Kidney (tissue), 22 donors: Measurements from ENCODE around the gene RNF224. TPM values are rescaled to one million over a fixed set of nuclear protein-coding genes. Genes with fewer than 3 reads are reported as not detected.
A peak's percentile ranks its signal among the peaks of the same experiment; 100 is the strongest.

Source experiments
- DNase-seq, 5 donors: peaks; one replicate each; pipeline ENCODE4 v3.0.0-alpha.2; 2013 to 2020
- FAIRE-seq: peaks from 2 replicates; lab custom pipeline; 2012; peaks lifted over from hg19 to GRCh38; lab: Jason Lieb, UNC
- H3K27ac ChIP-seq, 2 donors: one replicate each; pipeline ENCODE4 v1.7.0; 2013; ENCODE audit warnings: low read depth in 2 of 2, low read length in 2 of 2, inconsistent platforms in 1 of 2
- H3K27me3 ChIP-seq: one replicate; pipeline ENCODE4 v1.7.1; 2013; ENCODE audit warnings: low read length, inconsistent platforms; ENCODE audit not compliant: control insufficient read depth, insufficient read depth
- H3K36me3 ChIP-seq, 3 donors: one replicate each; pipeline versions ENCODE4 v1.7.0 to v1.7.1; 2013; ENCODE audit warnings: low read length in 3 of 3, control low read depth in 1 of 3, inconsistent platforms in 1 of 3; ENCODE audit not compliant: insufficient read depth in 3 of 3, control insufficient read depth in 2 of 3
- H3K4me1 ChIP-seq, 3 donors: one replicate each; pipeline versions ENCODE4 v1.7.0 to v1.7.1; 2013; ENCODE audit warnings: low read length in 3 of 3, inconsistent platforms in 1 of 3, low read depth in 1 of 3; ENCODE audit not compliant: control insufficient read depth in 2 of 3, insufficient read depth in 2 of 3
- H3K4me3 ChIP-seq, 3 donors: one replicate each; pipeline versions ENCODE4 v1.7.0 to v1.8.1; 2013; ENCODE audit warnings: low read length in 3 of 3, control low read depth in 1 of 3, inconsistent platforms in 1 of 3
- H3K9ac ChIP-seq, 3 donors: one replicate each; pipeline versions ENCODE4 v1.7.0 to v1.7.1; 2013; ENCODE audit warnings: low read length in 3 of 3, control low read depth in 1 of 3, inconsistent platforms in 1 of 3
- H3K9me3 ChIP-seq, 3 donors: one replicate each; pipeline versions ENCODE4 v1.7.0 to v1.7.1; 2013; ENCODE audit warnings: low read length in 3 of 3, control low read depth in 1 of 3, inconsistent platforms in 1 of 3; ENCODE audit not compliant: control insufficient read depth in 2 of 3, insufficient read depth in 1 of 3
- intact Hi-C: fragments of 100-400 bp; cut with DNase I; formaldehyde crosslinking; loops from one replicate; pipeline ENCODE4 v1.11.1; 2022
- long read RNA-seq, 10 donors: library from polyadenylated mRNA in 1 of 10; unstranded in 1 of 10; transcript quantifications; one replicate each; pipeline ENCODE4 v2.0.0 and lab custom pipeline, GENCODE V29; 2021 to 2026
- polyA plus RNA-seq: library from polyadenylated mRNA; stranded (reverse); fragments of 350-450 nt; fragmentation: Illumina TruSeq; extraction: RNeasy Lipid Tissue Mini Kit (QIAGEN cat#74804); gene quantifications from one replicate; pipeline ENCODE4 v1.2.3, GENCODE V29; 2014; ENCODE audit warnings: low read depth, low replicate concordance; ENCODE audit not compliant: insufficient read depth
- total RNA-seq: library from RNA; stranded (reverse); fragmentation: NEBNext Ultra II Directional; extraction: Animal tissue kit (Norgen Biotek cat#: 25700); gene quantifications from one replicate; pipeline ENCODE4 v1.2.1, GENCODE V29; 2021
- TF ChIP-seq, protein P1 (sequence below): IDR thresholded peaks from 3 replicates; pipeline ENCODE4 v1.5.1; 2012; ENCODE audit warnings: mild to moderate bottlenecking, moderate library complexity, borderline replicate concordance; ENCODE audit not compliant: insufficient read depth; ENCODE audit errors: extremely low read depth
- donor health status: control.
- donor health status: control.
- donor health status: control.
- donor health status: control.
- donor health status: control.
- donor health status: DM: yes; HTN: yes; CAD: no.
- donor health status: Normal renal cell carcinoma (clear cell type).

RNF224 gene
- total RNA-seq (0.85 TPM), polyA plus RNA-seq (0.80 TPM)
- long read RNA-seq, donor 1 = 0 reads
- long read RNA-seq, donor 2 = 0 reads
- long read RNA-seq, donor 3 = 0 reads
- long read RNA-seq, donor 4 = 0 reads
- long read RNA-seq, donor 5 = 0 reads
- long read RNA-seq, donor 6 = 0 reads
- long read RNA-seq, donor 7, partial matches to known transcripts = 0 of 1 reads
- long read RNA-seq, donor 7, other reads (novel, unspliced or antisense) = 1 of 1 reads
- long read RNA-seq, donor 8 = 0 reads
- long read RNA-seq, donor 9 = 0 reads
- long read RNA-seq, donor 10 = 0 reads

- peak; percentile 87 to 97 (median 89) for DNase-seq
- no peaks in the 10 kb centered on the region for H3K36me3 ChIP-seq
- no peak within 1 kb of the TSS for H3K4me3 ChIP-seq
- H3K4me1 ChIP-seq = peaks cover 0 to 35% (median 18%) of the 10 kb centered on the region in 3 donors
- peak within 1 kb of the TSS in 1 of 3 donors; percentile 29 for H3K9ac ChIP-seq
- no peaks in the 10 kb centered on the region for H3K9me3 ChIP-seq
- no peak for FAIRE-seq
- H3K27ac ChIP-seq = peak within 1 kb of the TSS; percentile 45 to 71
- TF ChIP-seq, protein P1, sequence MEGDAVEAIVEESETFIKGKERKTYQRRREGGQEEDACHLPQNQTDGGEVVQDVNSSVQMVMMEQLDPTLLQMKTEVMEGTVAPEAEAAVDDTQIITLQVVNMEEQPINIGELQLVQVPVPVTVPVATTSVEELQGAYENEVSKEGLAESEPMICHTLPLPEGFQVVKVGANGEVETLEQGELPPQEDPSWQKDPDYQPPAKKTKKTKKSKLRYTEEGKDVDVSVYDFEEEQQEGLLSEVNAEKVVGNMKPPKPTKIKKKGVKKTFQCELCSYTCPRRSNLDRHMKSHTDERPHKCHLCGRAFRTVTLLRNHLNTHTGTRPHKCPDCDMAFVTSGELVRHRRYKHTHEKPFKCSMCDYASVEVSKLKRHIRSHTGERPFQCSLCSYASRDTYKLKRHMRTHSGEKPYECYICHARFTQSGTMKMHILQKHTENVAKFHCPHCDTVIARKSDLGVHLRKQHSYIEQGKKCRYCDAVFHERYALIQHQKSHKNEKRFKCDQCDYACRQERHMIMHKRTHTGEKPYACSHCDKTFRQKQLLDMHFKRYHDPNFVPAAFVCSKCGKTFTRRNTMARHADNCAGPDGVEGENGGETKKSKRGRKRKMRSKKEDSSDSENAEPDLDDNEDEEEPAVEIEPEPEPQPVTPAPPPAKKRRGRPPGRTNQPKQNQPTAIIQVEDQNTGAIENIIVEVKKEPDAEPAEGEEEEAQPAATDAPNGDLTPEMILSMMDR = peak; percentile 86
- intact Hi-C loops = no loop called here
- H3K27me3 ChIP-seq = no peaks in the 10 kb centered on the region
These were observed at the start of gene RNF224 for GRCh38 chr9:137227054-137227852. TSS of gene RNF224 (plus strand) at chr9:137227502. CDS start at chr9:137228336, 834 bp downstream.

- peaks cover 0 to under 1% (median 0%) of the 10 kb centered on the region in 3 donors for H3K4me1 ChIP-seq
- no peak for FAIRE-seq
- H3K27ac ChIP-seq = no peak overlapping the region
- no peak overlapping the region for H3K4me3 ChIP-seq
- intact Hi-C loops = no loop called here
- TF ChIP-seq, protein P1 = no peak
- peaks cover 0 to 18% (median 16%) of the 10 kb centered on the region in 3 donors for H3K36me3 ChIP-seq
- no peak overlapping the region for H3K9ac ChIP-seq
- no peaks in the 10 kb centered on the region for H3K9me3 ChIP-seq
- DNase-seq = no peak
- no peaks in the 10 kb centered on the region for H3K27me3 ChIP-seq
These were observed 48.9 kb upstream of the RNF224 start for GRCh38 chr9:137178201-137178938.

DNA sequence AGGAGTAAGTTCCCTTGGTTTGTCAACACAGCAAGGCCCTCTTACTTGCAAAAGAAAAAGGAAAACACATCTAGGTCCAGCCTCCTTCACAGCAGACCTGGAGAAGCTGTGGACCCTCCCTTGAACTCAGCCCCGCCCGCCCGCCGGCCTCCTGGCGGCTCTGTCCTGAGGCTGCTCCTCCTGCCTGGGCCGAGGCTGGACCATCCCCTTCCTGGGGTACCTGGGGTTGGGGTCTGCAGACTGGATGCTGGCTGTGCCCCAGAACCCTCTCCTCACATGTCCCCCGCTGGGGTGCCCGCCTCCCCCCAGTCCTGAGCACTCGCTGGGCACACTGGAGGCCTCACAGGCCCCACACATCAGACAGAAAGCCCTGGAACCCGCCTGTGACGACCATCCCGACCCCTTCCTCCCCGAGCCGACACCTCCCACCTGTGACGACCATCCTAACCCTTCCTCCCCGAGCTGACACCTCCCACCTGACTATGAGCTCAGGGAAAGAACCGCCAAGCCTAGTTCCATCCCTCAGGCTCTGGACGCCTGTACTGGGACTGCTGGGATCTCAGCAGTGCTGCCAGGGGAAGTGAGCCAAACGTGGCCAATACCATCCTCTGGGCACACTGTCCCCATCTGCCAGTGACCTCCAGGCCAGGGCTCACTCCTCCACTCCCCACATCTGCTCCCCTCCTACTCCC lies 48.2 kb upstream of the RNF224 start:
- FAIRE-seq (no peak), DNase-seq (no peak)
- no peaks in the 10 kb centered on the region for H3K9me3 ChIP-seq
- H3K4me3 ChIP-seq = no peak overlapping the region
- peaks cover 0 to 22% (median 22%) of the 10 kb centered on the region in 3 donors for H3K36me3 ChIP-seq
- H3K27me3 ChIP-seq = no peaks in the 10 kb centered on the region
- H3K27ac ChIP-seq = no peak overlapping the region
- TF ChIP-seq, protein P1 = no peak
- no peak overlapping the region for H3K9ac ChIP-seq
- intact Hi-C loops = no loop called here
- no peaks in the 10 kb centered on the region for H3K4me1 ChIP-seq
